ENCODE data around the gene HAUS2.

The HAUS2 gene

GRCh38 chr15:42504631-42505030 is 44.0 kb upstream of the HAUS2 start:
- Histone ChIP-seq H3K4ac (ENCODE audit: low read depth in 1 of 2, low read length in 2 of 2) (no peak overlapping the region), H3K4me2 (ENCODE audit: low read length, poor library complexity, severe bottlenecking) (no peak overlapping the region), H2BK120ac (ENCODE audit: low read depth, low read length) (no peak overlapping the region), H3K9ac (ENCODE audit: low read length) (peak overlapping the region; percentile 31), H3K14ac (ENCODE audit: low read length in 2 of 2) (no peak overlapping the region), H2AK5ac (ENCODE audit: low read length, severe bottlenecking) (no peak overlapping the region), H2BK5ac (ENCODE audit: low read depth, low read length, poor library complexity, severe bottlenecking) (no peak overlapping the region), H4K8ac (ENCODE audit: low read length) (no peak overlapping the region), H4K91ac (ENCODE audit: low read length) (no peak overlapping the region), H3K4me3 (ENCODE audit: insufficient read depth in 1 of 2, low read depth in 1 of 2, low read length in 2 of 2) (no peak overlapping the region), H3K27ac (ENCODE audit: low read length, poor library complexity, severe bottlenecking) (peak overlapping the region; percentile 56), H3K4me1 (ENCODE audit: control insufficient read depth, insufficient read depth, low read depth, low read length) (peaks cover 12% of the 10 kb centered on the region), H2BK15ac (ENCODE audit: low read depth, poor library complexity, severe bottlenecking) (no peak overlapping the region), H3K23ac (ENCODE audit: low read length in 2 of 2) (no peak overlapping the region), H3K27me3 (ENCODE audit: control insufficient read depth in 1 of 2, insufficient read depth in 1 of 2, low read length in 2 of 2) (no peaks in the 10 kb centered on the region), H2AFZ (ENCODE audit: low read depth, low read length) (no peak overlapping the region), H3K18ac (ENCODE audit: low read depth in 1 of 2, low read length in 2 of 2) (no peak overlapping the region), H3K36me3 (ENCODE audit: control insufficient read depth in 1 of 2, insufficient read depth in 2 of 2, low read depth in 1 of 2, low read length in 2 of 2) (peaks cover 0 to 3% of the 10 kb centered on the region in 2 experiments), H2BK12ac (ENCODE audit: low read length in 2 of 2) (no peak overlapping the region), H3K9me3 (ENCODE audit: control insufficient read depth, low read length) (no peaks in the 10 kb centered on the region), H3K79me1 (replicated peaks; ENCODE audit: low read length, poor library complexity, severe bottlenecking) (peaks cover 17% of the 10 kb centered on the region)
- 93% methylated on average over 2 of the region's 3 CpGs for WGBS
- DNase-seq, result no peak

DNA sequence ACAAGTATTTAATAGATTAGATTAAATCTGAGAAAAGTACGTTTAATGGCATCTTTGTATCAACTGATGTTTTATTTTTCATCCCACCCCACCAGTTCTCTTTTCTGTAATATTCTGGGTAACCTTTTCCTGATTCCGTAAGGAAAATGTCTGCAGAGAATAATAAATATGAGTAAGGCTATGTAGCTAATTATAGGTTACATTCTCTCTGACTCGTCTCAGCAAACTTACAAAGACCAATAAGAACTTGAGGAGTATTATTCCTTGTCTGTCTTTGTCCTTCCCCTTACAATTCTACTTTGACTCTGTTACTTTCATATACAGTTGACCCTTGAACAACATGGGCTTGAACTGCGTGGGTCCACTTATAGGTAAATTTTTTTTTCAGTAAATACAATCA is 41.1 kb upstream of the HAUS2 start:
- Histone ChIP-seq H3K4me2 (ENCODE audit: low read length, poor library complexity, severe bottlenecking) (no peak overlapping the region), H2BK120ac (ENCODE audit: low read depth, low read length) (no peak overlapping the region), H2BK15ac (ENCODE audit: low read depth, poor library complexity, severe bottlenecking) (no peak overlapping the region), H4K8ac (ENCODE audit: low read length) (no peak overlapping the region), H3K23ac (ENCODE audit: low read length in 2 of 2) (no peak overlapping the region), H3K36me3 (ENCODE audit: control insufficient read depth in 1 of 2, insufficient read depth in 2 of 2, low read depth in 1 of 2, low read length in 2 of 2) (peaks cover 7% of the 10 kb centered on the region in 2 experiments), H2AFZ (ENCODE audit: low read depth, low read length) (no peak overlapping the region), H4K91ac (ENCODE audit: low read length) (no peak overlapping the region), H3K4me3 (ENCODE audit: insufficient read depth in 1 of 2, low read depth in 1 of 2, low read length in 2 of 2) (no peak overlapping the region), H3K4me1 (ENCODE audit: control insufficient read depth, insufficient read depth, low read depth, low read length) (peaks cover 4% of the 10 kb centered on the region), H3K9ac (ENCODE audit: low read length) (no peak overlapping the region), H3K9me3 (ENCODE audit: control insufficient read depth, low read length) (no peaks in the 10 kb centered on the region), H3K4ac (ENCODE audit: low read depth in 1 of 2, low read length in 2 of 2) (no peak overlapping the region), H3K18ac (ENCODE audit: low read depth in 1 of 2, low read length in 2 of 2) (no peak overlapping the region), H2BK12ac (ENCODE audit: low read length in 2 of 2) (no peak overlapping the region), H2BK5ac (ENCODE audit: low read depth, low read length, poor library complexity, severe bottlenecking) (no peak overlapping the region), H3K79me1 (replicated peaks; ENCODE audit: low read length, poor library complexity, severe bottlenecking) (peaks cover 18% of the 10 kb centered on the region), H2AK5ac (ENCODE audit: low read length, severe bottlenecking) (no peak overlapping the region), H3K27me3 (ENCODE audit: control insufficient read depth in 1 of 2, insufficient read depth in 1 of 2, low read length in 2 of 2) (no peaks in the 10 kb centered on the region), H3K14ac (ENCODE audit: low read length in 2 of 2) (no peak overlapping the region), H3K27ac (ENCODE audit: low read length, poor library complexity, severe bottlenecking) (no peak overlapping the region)
- no peak for DNase-seq
- 88% methylated on average over 2 of the region's 4 CpGs for WGBS

DNA sequence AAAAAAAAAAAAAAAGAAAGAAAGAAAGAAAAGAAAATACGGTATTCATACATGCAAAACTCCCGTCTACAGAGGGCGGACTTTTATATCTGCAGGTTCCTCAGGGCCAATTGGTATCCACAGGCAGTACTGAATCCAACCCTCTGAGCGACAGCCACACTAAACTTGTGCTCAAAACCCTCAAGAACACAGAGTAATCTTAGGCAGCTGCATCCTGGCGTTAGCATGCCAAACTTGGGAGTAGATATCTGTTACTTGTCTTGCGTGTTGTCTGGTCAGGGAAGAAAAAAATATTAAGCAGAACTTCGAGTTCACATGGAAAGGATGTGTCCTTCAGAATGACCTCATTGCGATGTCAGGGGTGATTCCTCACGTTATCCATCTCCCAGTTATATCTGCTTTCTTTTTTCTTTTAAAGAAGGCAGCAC is 40.4 kb upstream of the HAUS2 start:
- Histone ChIP-seq H2AK5ac (ENCODE audit: low read length, severe bottlenecking) (no peak overlapping the region), H3K79me1 (replicated peaks; ENCODE audit: low read length, poor library complexity, severe bottlenecking) (peaks cover 18% of the 10 kb centered on the region), H2AFZ (ENCODE audit: low read depth, low read length) (no peak overlapping the region), H3K27ac (ENCODE audit: low read length, poor library complexity, severe bottlenecking) (no peak overlapping the region), H3K4me3 (ENCODE audit: insufficient read depth in 1 of 2, low read depth in 1 of 2, low read length in 2 of 2) (no peak overlapping the region), H3K27me3 (ENCODE audit: control insufficient read depth in 1 of 2, insufficient read depth in 1 of 2, low read length in 2 of 2) (no peaks in the 10 kb centered on the region), H3K4me1 (ENCODE audit: control insufficient read depth, insufficient read depth, low read depth, low read length) (peaks cover 4% of the 10 kb centered on the region), H4K91ac (ENCODE audit: low read length) (no peak overlapping the region), H2BK120ac (ENCODE audit: low read depth, low read length) (no peak overlapping the region), H3K18ac (ENCODE audit: low read depth in 1 of 2, low read length in 2 of 2) (no peak overlapping the region), H3K9me3 (ENCODE audit: control insufficient read depth, low read length) (no peaks in the 10 kb centered on the region), H3K9ac (ENCODE audit: low read length) (peak overlapping the region; percentile 7), H3K36me3 (ENCODE audit: control insufficient read depth in 1 of 2, insufficient read depth in 2 of 2, low read depth in 1 of 2, low read length in 2 of 2) (peaks cover 7 to 11% of the 10 kb centered on the region in 2 experiments), H3K23ac (ENCODE audit: low read length in 2 of 2) (no peak overlapping the region), H4K8ac (ENCODE audit: low read length) (no peak overlapping the region), H3K14ac (ENCODE audit: low read length in 2 of 2) (no peak overlapping the region), H2BK15ac (ENCODE audit: low read depth, poor library complexity, severe bottlenecking) (no peak overlapping the region), H2BK12ac (ENCODE audit: low read length in 2 of 2) (no peak overlapping the region), H2BK5ac (ENCODE audit: low read depth, low read length, poor library complexity, severe bottlenecking) (no peak overlapping the region), H3K4ac (ENCODE audit: low read depth in 1 of 2, low read length in 2 of 2) (no peak overlapping the region), H3K4me2 (ENCODE audit: low read length, poor library complexity, severe bottlenecking) (no peak overlapping the region)
- peak; percentile 77 for DNase-seq
- WGBS, result 79% methylated on average over 8 of the region's 9 CpGs

DNA sequence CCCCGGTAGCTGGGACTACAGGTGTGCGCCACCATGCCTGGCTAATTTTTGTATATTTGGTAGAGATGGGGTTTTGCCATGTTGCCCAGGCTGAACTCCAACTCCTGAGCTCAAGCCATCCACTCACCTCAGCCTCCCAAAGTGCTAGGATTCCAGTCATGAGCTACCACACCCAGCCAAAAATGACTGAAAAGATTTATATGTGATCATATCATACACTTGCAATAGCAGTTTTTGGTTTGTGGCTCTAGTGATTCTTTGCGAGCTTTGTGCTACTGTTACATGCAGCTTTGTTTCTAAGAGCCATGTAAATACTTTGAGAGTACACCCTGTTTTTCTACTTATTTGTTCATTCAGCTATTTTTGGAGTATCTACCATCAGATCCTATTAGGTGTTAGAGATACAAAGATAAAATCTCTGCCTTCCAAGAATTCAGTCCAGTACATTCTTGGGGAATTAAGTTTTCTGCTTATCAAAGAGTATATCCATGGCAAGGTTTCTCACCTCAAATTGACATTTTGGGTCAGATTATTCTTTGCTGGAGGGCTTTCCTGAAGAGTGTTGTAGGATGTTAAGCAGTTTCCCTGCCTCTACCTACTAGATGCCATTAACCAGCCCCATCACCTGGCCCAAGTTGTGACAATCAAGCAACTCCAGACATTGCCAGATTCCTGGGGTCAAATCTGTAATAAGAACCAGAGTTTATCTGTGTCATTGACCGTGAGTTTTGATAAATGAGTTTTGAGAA is 38.2 kb upstream of the HAUS2 start:
- no peak overlapping the region for H2AK5ac ChIP-seq (ENCODE audit: low read length, severe bottlenecking)
- H3K4me1 ChIP-seq (ENCODE audit: control insufficient read depth, insufficient read depth, low read depth, low read length), result peaks cover under 1% of the 10 kb centered on the region
- H2AFZ ChIP-seq (ENCODE audit: low read depth, low read length), result no peak overlapping the region
- no peak overlapping the region for H3K4me3 ChIP-seq (ENCODE audit: insufficient read depth in 1 of 2, low read depth in 1 of 2, low read length in 2 of 2)
- no peak overlapping the region for H3K18ac ChIP-seq (ENCODE audit: low read depth in 1 of 2, low read length in 2 of 2)
- H4K91ac ChIP-seq (ENCODE audit: low read length), result no peak overlapping the region
- H3K9me3 ChIP-seq (ENCODE audit: control insufficient read depth, low read length), result no peaks in the 10 kb centered on the region
- H2BK12ac ChIP-seq (ENCODE audit: low read length in 2 of 2), result no peak overlapping the region
- H3K14ac ChIP-seq (ENCODE audit: low read length in 2 of 2), result no peak overlapping the region
- no peak overlapping the region for H2BK5ac ChIP-seq (ENCODE audit: low read depth, low read length, poor library complexity, severe bottlenecking)
- no peak overlapping the region for H4K8ac ChIP-seq (ENCODE audit: low read length)
- no peak overlapping the region for H2BK15ac ChIP-seq (ENCODE audit: low read depth, poor library complexity, severe bottlenecking)
- no peak for DNase-seq
- peaks cover 22% of the 10 kb centered on the region for H3K79me1 ChIP-seq (replicated peaks; ENCODE audit: low read length, poor library complexity, severe bottlenecking)
- no CpG with 5 or more reads among the region's 4 CpGs for WGBS
- H3K4ac ChIP-seq (ENCODE audit: low read depth in 1 of 2, low read length in 2 of 2), result no peak overlapping the region
- peak overlapping the region; percentile 13 for H3K27ac ChIP-seq (ENCODE audit: low read length, poor library complexity, severe bottlenecking)
- H2BK120ac ChIP-seq (ENCODE audit: low read depth, low read length), result no peak overlapping the region
- H3K36me3 ChIP-seq (ENCODE audit: control insufficient read depth in 1 of 2, insufficient read depth in 2 of 2, low read depth in 1 of 2, low read length in 2 of 2), result peaks cover 13 to 27% of the 10 kb centered on the region in 2 experiments
- peak overlapping the region; percentile 56 for H3K9ac ChIP-seq (ENCODE audit: low read length)
- H3K23ac ChIP-seq (ENCODE audit: low read length in 2 of 2), result no peak overlapping the region
- H3K4me2 ChIP-seq (ENCODE audit: low read length, poor library complexity, severe bottlenecking), result no peak overlapping the region
- H3K27me3 ChIP-seq (ENCODE audit: control insufficient read depth in 1 of 2, insufficient read depth in 1 of 2, low read length in 2 of 2), result no peaks in the 10 kb centered on the region

Data from mesenchymal stem cell (in vitro differentiated cells and primary cell).